Pancreas (tissue), 10 donors: ENCODE measurements around the gene TNS3. TPM values are rescaled to one million over a fixed set of nuclear protein-coding genes. Genes with fewer than 3 reads are reported as not detected.

Source experiments
- ATAC-seq, 4 donors: fragments of 200-7000 bp; cut with Tn5 transposase; one replicate each; pipeline versions ENCODE4 v1.8.0 to v1.9.1; 2020; ENCODE audit warnings: mild to moderate bottlenecking in 4 of 4, moderate library complexity in 4 of 4
- DNase-seq, 6 donors: peaks; one replicate each; pipeline ENCODE4 v3.0.0-alpha.2; 2020
- FAIRE-seq: peaks from 2 replicates; lab custom pipeline; 2012; peaks lifted over from hg19 to GRCh38; lab: Jason Lieb, UNC
- H3K27ac ChIP-seq, 4 donors: fragments of 200-600 bp; sonication (generic); 1 replicate in 3 of 4; 2 replicates in 1 of 4; pipeline versions ENCODE4 v1.5.0 to v1.8.0; 2020
- H3K27me3 ChIP-seq, 4 donors: fragments of 200-600 bp; one replicate each; pipeline ENCODE4 v1.8.0; 2021
- H3K36me3 ChIP-seq, 3 donors: fragments of 200-600 bp; sonication (generic) in 1 of 3; one replicate each; pipeline versions ENCODE4 v1.5.0 to v1.8.0; 2020 to 2021
- H3K4me1 ChIP-seq, 3 donors: fragments of 200-600 bp; one replicate each; pipeline ENCODE4 v1.8.0; 2021
- H3K4me3 ChIP-seq, 4 donors: fragments of 200-600 bp; sonication (generic) in 2 of 4; one replicate each; pipeline versions ENCODE4 v1.5.0 to v1.8.0; 2020 to 2021
- H3K9me3 ChIP-seq, 4 donors: fragments of 200-600 bp; one replicate each; pipeline ENCODE4 v1.8.0; 2021
- WGBS, 2 donors: extraction: QIAGEN DNeasy Blood & Tissue Kit; methylation state at CpG; one replicate each; pipeline ENCODE4 v1.1.7; 2013; 5-methylcytosine and 5-hydroxymethylcytosine counted together
- intact Hi-C, 3 donors: fragments of 100-400 bp; cut with DNase I; formaldehyde crosslinking; loops; one replicate each; pipeline versions ENCODE4 v1.11.1 to v1.14.2; 2022
- polyA plus RNA-seq, 2 donors: library from polyadenylated mRNA; stranded (reverse); fragments of 200-250 nt; gene quantifications; one replicate each; pipeline ENCODE4 v1.2.3, GENCODE V29; 2013
- total RNA-seq, 6 donors: library from RNA; stranded (reverse); fragmentation: NEBNext Ultra II Directional in 4 of 6; extraction: Animal tissue kit (Norgen Biotek cat#: 25700) in 4 of 6; gene quantifications; one replicate each; pipeline versions ENCODE4 v1.2.1 to v1.2.4, GENCODE V29; 2021 to 2023
- TF ChIP-seq, protein P1 (sequence below), 4 donors: fragments of 200-600 bp; sonication (generic) in 3 of 4; IDR thresholded peaks; one replicate each; pipeline versions ENCODE4 v1.5.0 to v1.8.0; 2021; ENCODE audit warnings: antibody characterized with exemption in 4 of 4
- donor health status: healthy with polysubstance abuse.
- donor health status: DM: no; HTN: no; CAD: no; lungs with moderate emphysema.
- donor health status: DM: no; HTN: no; CAD: no.
- donor health status: control.
- donor health status: control.
- donor health status: Bipolar disorder and iron deficiency.
- donor health status: DM: yes; HTN: yes; CAD: no.
- donor health status: DM: no; HTN: no; CAD: no.
- donor health status: DM: no; HTN: no; CAD: no.
- donor health status: DM: yes; HTN: yes; CAD: no.

Gene TNS3
- total and polyA plus RNA-seq, 8 donors: 28.0 to 125 (median 91.2) TPM

DNA sequence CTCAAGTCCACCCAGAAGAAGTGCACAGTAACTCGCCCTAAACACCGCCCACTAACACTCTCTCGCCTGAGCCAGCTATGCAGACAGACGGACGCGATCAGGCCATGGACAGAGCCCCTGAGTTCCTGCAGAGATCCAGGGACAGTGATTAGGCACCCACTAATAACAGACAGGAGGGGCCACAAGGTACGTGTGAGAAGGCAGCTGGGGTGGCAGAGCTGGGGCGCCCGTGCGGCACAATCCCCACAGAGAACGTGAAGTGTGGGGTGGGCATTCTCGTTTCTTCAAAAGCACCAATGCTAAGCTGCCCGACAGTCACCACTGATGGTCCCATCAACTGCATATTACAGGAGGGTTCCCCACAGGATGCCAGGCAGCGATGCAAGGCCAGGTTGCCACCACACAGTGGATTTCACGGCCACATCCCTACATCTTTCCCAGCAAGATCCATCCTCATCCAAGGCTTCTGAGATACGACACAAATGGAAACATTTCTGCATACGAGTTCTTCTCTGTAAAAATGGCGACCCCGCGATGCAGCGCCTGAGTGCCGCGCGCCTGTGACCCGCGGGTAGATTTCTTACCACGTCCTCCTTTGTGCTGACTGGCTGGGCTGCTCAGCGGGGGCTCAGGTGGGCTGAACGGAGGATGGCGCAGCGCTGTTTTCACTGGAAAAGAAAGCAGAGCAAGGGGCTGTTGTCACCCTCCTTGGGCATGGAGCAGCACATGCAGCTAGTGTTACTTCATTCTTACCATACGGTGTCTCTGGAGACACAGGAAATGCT lies 237.5 kb downstream of the TNS3 start:
- H3K4me3 ChIP-seq: no peak overlapping the region
- H3K27ac ChIP-seq: no peak overlapping the region
- no peaks in the 10 kb centered on the region for H3K4me1 ChIP-seq
- H3K36me3 ChIP-seq: peaks cover 0 to 56% (median 26%) of the 10 kb centered on the region in 3 donors
- FAIRE-seq: no peak
- TF ChIP-seq, protein P1, sequence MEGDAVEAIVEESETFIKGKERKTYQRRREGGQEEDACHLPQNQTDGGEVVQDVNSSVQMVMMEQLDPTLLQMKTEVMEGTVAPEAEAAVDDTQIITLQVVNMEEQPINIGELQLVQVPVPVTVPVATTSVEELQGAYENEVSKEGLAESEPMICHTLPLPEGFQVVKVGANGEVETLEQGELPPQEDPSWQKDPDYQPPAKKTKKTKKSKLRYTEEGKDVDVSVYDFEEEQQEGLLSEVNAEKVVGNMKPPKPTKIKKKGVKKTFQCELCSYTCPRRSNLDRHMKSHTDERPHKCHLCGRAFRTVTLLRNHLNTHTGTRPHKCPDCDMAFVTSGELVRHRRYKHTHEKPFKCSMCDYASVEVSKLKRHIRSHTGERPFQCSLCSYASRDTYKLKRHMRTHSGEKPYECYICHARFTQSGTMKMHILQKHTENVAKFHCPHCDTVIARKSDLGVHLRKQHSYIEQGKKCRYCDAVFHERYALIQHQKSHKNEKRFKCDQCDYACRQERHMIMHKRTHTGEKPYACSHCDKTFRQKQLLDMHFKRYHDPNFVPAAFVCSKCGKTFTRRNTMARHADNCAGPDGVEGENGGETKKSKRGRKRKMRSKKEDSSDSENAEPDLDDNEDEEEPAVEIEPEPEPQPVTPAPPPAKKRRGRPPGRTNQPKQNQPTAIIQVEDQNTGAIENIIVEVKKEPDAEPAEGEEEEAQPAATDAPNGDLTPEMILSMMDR (IDR thresholded peaks at IDR 0.05): no peak
- WGBS, 2 donors: 93 to 95% methylated on average over 32 of the region's 32 CpGs
- intact Hi-C loops: no loop called here
- DNase-seq: peak in 1 of 6 donors; percentile 47
- no peaks in the 10 kb centered on the region for H3K9me3 ChIP-seq
- no peak for ATAC-seq
- no peaks in the 10 kb centered on the region for H3K27me3 ChIP-seq

DNA sequence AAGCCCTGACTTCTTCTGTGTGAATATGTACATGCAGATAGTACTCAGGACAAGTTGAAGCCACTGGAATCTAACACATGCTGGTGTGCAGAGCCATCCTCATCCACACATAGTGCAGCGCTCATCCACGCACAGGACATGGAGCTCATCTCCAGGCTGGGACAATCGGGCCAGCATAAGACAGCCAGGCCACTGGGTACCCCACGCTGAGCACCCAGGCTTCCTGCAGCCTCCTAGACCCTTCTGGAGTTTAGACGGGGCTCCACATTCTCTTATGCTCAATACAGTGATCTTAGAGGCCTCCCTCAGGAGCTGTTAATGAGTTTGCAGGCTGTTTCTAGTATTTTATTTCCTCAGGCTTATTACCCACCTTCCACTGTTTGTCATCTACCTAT lies 238.9 kb downstream of the TNS3 start:
- TF ChIP-seq, protein P1 (IDR thresholded peaks at IDR 0.05): no peak
- Histone ChIP-seq H3K27me3 (no peaks in the 10 kb centered on the region), H3K36me3 (peaks cover 0 to 51% (median 26%) of the 10 kb centered on the region in 3 donors), H3K27ac (no peak overlapping the region), H3K9me3 (no peaks in the 10 kb centered on the region), H3K4me1 (no peaks in the 10 kb centered on the region), H3K4me3 (no peak overlapping the region)
- FAIRE-seq: no peak
- ATAC-seq: no peak
- WGBS, 2 donors: 90 to 91% methylated on average over 5 of the region's 5 CpGs
- no peak for DNase-seq
- intact Hi-C loops: no loop called here

- Histone ChIP-seq H3K9me3 (no peaks in the 10 kb centered on the region), H3K4me1 (no peaks in the 10 kb centered on the region), H3K27ac (no peak overlapping the region), H3K4me3 (no peak overlapping the region), H3K27me3 (no peaks in the 10 kb centered on the region), H3K36me3 (peaks cover 0 to 51% (median 22%) of the 10 kb centered on the region in 3 donors)
- intact Hi-C loops: no loop called here
- no peak for ATAC-seq
- 94 to 95% methylated on average over 5 of the region's 5 CpGs for WGBS, 2 donors
- no peak for DNase-seq
- TF ChIP-seq, protein P1 (IDR thresholded peaks at IDR 0.05): no peak
- no peak for FAIRE-seq
These were observed 239.4 kb downstream of the TNS3 start for GRCh38 chr7:47342296-47343060.

- WGBS, 2 donors: 88 to 95% methylated on average over 3 of the region's 3 CpGs
- no peaks in the 10 kb centered on the region for H3K9me3 ChIP-seq
- H3K4me1 ChIP-seq: no peaks in the 10 kb centered on the region
- no peak overlapping the region for H3K27ac ChIP-seq
- DNase-seq (no peak), ATAC-seq (peak in 1 of 4 donors; percentile 19), FAIRE-seq (no peak)
- peaks cover 0 to 52% (median 20%) of the 10 kb centered on the region in 3 donors for H3K36me3 ChIP-seq
- intact Hi-C loops: no loop called here
- TF ChIP-seq, protein P1 (IDR thresholded peaks at IDR 0.05): no peak
- no peaks in the 10 kb centered on the region for H3K27me3 ChIP-seq
- no peak overlapping the region for H3K4me3 ChIP-seq
These were observed 241.4 kb downstream of the TNS3 start for GRCh38 chr7:47340517-47340916.
